ENCODE measurements around the gene ARPC5.

- TF ChIP-seq CTCF (IDR thresholded peaks at IDR 0.05; ENCODE audit: low read length) (no peak), EZH2 (IDR thresholded peaks at IDR 0.05; ENCODE audit: borderline replicate concordance, low read length) (no peak)
Observed at GRCh38 chr1:183604815-183605214, 30.8 kb downstream of the ARPC5 start.

All from OCI-LY1 (cell line).